Fibroblast of lung (primary cell): ENCODE measurements around the gene PBX1.

Experiments used
- CTCF ChIP-seq, 2 donors: IDR thresholded peaks in 1 of 2; conservative IDR thresholded peaks in 1 of 2; 1 replicate in 1 of 2; 2 replicates in 1 of 2; pipeline ENCODE4 v1.5.1; 2011 to 2012; ENCODE audit warnings: low read length in 2 of 2, control low read depth in 1 of 2, inconsistent platforms in 1 of 2, low read depth in 1 of 2, mild to moderate bottlenecking in 1 of 2
- EZH2 ChIP-seq: IDR thresholded peaks from 2 replicates; pipeline ENCODE4 v1.5.1; 2012; ENCODE audit warnings: low read length, control low read depth, mild to moderate bottlenecking; ENCODE audit errors: missing control alignments

- no peak for TF ChIP-seq CTCF (conservative IDR thresholded peaks at IDR 0.05 in 1 of 2, IDR thresholded peaks at IDR 0.05 in 1 of 2; ENCODE audit: low read depth in 1 of 2, low read length in 2 of 2)
- TF ChIP-seq EZH2, result no peak
These were observed 25.0 kb downstream of the PBX1 start for GRCh38 chr1:164583835-164584539.
